Left lung (tissue), 10 donors: Measurements from ENCODE around the gene TMEM52B. TPM values are rescaled to one million over a fixed set of nuclear protein-coding genes. Genes with fewer than 3 reads are reported as not detected.
"Not testable (repeated sequence)": the region's sequence is repeated elsewhere in the genome, so short reads cannot be mapped to it uniquely, and the experiment has no call there.

Experiments used
- ATAC-seq: fragments of 200-7000 bp; cut with Tn5 transposase; one replicate; pipeline ENCODE4 v1.9.1; 2020; ENCODE audit warnings: moderate library complexity
- DNase-seq, 4 donors: peaks; one replicate each; pipeline ENCODE4 v3.0.0-alpha.2; 2013 to 2020
- H3K27ac ChIP-seq, 2 donors: fragments of 200-600 bp; sonication (generic) in 1 of 2; one replicate each; pipeline versions ENCODE4 v1.5.0 to v1.8.0; 2020 to 2021
- H3K27me3 ChIP-seq, 2 donors: fragments of 200-600 bp; sonication (generic) in 1 of 2; one replicate each; pipeline versions ENCODE4 v1.5.0 to v1.8.0; 2020 to 2021
- H3K36me3 ChIP-seq, 2 donors: fragments of 200-600 bp; sonication (generic) in 1 of 2; one replicate each; pipeline versions ENCODE4 v1.5.0 to v1.8.0; 2020 to 2021
- H3K4me1 ChIP-seq, 2 donors: fragments of 200-600 bp; one replicate each; pipeline ENCODE4 v1.8.0; 2021
- H3K4me3 ChIP-seq, 2 donors: fragments of 200-600 bp; sonication (generic) in 1 of 2; one replicate each; pipeline versions ENCODE4 v1.5.0 to v1.8.0; 2020 to 2021; ENCODE audit warnings: mild to moderate bottlenecking in 1 of 2
- H3K9me3 ChIP-seq, 2 donors: fragments of 200-600 bp; sonication (generic) in 1 of 2; one replicate each; pipeline versions ENCODE4 v1.5.0 to v1.8.0; 2020 to 2021
- intact Hi-C, 2 donors: fragments of 100-400 bp; cut with DNase I; formaldehyde crosslinking; loops; one replicate each; pipeline versions ENCODE4 v1.11.2 to v1.14.2; 2022
- polyA plus RNA-seq, 6 donors: library from polyadenylated mRNA; unstranded; fragments of 120-200 nt; gene quantifications; one replicate each; pipeline ENCODE4 v1.2.1, GENCODE V29; 2013; ENCODE audit not compliant: insufficient read length in 6 of 6
- total RNA-seq, 2 donors: library from RNA; stranded (reverse); fragmentation: NEBNext Ultra II Directional; extraction: Animal tissue kit (Norgen Biotek cat#: 25700); gene quantifications; one replicate each; pipeline ENCODE4 v1.2.1, GENCODE V29; 2021
- TF ChIP-seq, protein P1 (sequence below), 2 donors: fragments of 200-600 bp; sonication (generic) in 1 of 2; IDR thresholded peaks; one replicate each; pipeline versions ENCODE4 v1.5.0 to v1.8.0; 2021; ENCODE audit warnings: antibody characterized with exemption in 2 of 2
- donor health status: DM: no; HTN: yes; CAD: no.
- donor health status: DM: no; HTN: no; CAD: no.

The TMEM52B gene
- total and polyA plus RNA-seq, 8 donors: 0.31 to 2.0 (median 0.63) TPM

DNA sequence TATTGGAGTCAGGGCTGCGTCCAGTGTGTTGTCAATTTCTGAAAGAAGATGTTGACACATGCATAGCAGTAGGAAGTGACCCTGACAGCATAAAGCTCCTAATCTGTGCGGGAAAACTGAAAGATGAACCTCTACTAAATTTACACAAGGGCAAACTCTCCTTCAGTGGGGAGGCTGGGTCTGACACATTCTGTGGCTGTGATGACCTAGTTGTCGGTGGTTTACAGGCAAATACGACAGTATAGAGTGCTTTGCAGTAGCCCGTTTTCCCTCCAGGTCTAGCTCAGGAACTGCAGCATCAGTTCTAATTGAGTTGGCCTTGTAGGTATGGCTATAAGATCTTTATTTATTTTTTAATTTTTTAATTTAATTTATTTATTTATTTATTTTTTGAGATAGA, 19.0 kb downstream of the TMEM52B start:
- H3K4me3 ChIP-seq: no peak overlapping the region
- TF ChIP-seq, protein P1, sequence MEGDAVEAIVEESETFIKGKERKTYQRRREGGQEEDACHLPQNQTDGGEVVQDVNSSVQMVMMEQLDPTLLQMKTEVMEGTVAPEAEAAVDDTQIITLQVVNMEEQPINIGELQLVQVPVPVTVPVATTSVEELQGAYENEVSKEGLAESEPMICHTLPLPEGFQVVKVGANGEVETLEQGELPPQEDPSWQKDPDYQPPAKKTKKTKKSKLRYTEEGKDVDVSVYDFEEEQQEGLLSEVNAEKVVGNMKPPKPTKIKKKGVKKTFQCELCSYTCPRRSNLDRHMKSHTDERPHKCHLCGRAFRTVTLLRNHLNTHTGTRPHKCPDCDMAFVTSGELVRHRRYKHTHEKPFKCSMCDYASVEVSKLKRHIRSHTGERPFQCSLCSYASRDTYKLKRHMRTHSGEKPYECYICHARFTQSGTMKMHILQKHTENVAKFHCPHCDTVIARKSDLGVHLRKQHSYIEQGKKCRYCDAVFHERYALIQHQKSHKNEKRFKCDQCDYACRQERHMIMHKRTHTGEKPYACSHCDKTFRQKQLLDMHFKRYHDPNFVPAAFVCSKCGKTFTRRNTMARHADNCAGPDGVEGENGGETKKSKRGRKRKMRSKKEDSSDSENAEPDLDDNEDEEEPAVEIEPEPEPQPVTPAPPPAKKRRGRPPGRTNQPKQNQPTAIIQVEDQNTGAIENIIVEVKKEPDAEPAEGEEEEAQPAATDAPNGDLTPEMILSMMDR (IDR thresholded peaks at IDR 0.05): no peak
- no peaks in the 10 kb centered on the region for H3K36me3 ChIP-seq
- no peaks in the 10 kb centered on the region for H3K4me1 ChIP-seq
- H3K27me3 ChIP-seq: no peaks in the 10 kb centered on the region
- intact Hi-C loops: no loop called here
- H3K9me3 ChIP-seq: no peaks in the 10 kb centered on the region
- ATAC-seq (no peak), DNase-seq (no peak)
- no peak overlapping the region for H3K27ac ChIP-seq

DNA sequence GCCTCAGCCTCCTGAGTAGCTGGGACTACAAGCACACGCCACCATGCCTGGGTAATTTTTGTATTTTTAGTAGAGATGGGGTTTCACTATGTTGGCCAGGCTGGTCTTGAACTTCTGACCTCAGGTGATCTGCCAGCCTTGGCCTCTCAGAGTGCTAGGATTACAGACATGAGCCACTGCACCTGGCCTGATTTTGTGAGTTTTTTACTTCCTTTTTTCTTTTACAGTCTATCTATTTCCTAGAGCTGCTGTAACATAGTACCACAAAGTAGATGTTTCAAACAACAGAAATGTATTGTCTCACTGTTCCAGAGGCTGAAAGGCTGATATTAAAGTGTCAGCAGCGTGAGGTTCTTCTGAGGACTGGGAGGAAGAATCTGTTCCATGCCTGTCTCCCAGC, 25.7 kb downstream of the TMEM52B start:
- H3K9me3 ChIP-seq, H3K4me1 ChIP-seq, intact Hi-C loops, ATAC-seq, H3K36me3 ChIP-seq, H3K27ac ChIP-seq, DNase-seq, H3K27me3 ChIP-seq, H3K4me3 ChIP-seq: not testable (repeated sequence)

DNA sequence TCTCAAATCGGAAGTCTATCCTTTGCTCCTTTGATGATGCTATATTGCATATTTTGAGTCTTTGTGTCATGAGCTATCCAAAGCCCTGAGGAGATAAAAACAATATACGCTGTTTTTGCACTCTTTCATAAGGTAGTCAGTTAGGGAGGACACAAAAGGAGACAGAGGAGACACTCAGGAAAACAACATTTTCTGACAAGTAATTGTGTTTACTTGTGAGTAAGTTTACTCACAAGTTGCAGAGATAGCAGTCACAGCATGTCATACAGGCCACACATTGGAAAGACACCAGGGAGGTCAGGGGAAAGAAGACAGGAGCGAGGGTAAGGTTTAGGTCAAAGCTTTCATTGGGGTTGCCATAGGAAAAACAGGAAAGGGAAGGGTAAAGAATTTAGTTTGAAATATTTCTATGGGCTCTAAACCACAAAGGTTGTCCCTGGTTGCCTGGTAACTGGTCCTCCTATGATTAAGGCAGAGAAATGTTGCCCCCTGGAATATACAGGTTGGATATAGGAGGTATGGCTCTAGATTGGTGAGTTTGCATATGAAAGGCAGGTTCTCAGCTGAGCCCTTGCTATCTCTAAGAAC, 26.5 kb downstream of the TMEM52B start:
- Histone ChIP-seq H3K4me1 (no peaks in the 10 kb centered on the region), H3K36me3 (no peaks in the 10 kb centered on the region), H3K4me3 (no peak overlapping the region), H3K27me3 (no peaks in the 10 kb centered on the region), H3K9me3 (no peaks in the 10 kb centered on the region), H3K27ac (no peak overlapping the region)
- intact Hi-C loops: no loop called here
- no peak for ATAC-seq
- TF ChIP-seq, protein P1 (IDR thresholded peaks at IDR 0.05): no peak
- DNase-seq: no peak

DNA sequence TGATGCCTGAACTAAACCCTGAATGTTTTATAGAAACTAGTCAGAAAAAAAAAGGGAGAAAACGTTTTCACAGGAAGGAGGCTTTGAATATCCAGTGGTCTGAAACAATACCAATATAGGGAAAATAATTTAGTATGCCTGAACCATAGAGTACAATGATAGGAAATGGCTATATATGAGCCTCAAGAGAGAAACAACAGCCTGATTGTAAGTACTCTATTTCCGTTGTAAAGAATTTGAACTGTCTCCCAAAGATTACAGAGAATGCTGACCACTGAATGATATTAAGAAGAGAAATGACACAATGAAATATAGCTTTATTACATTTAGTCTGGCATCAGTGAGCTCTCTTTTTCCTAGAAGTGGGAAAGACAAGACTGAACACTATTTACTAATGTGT, 28.3 kb downstream of the TMEM52B start:
- intact Hi-C loops: no loop called here
- Histone ChIP-seq H3K27ac (no peak overlapping the region), H3K36me3 (no peaks in the 10 kb centered on the region), H3K9me3 (no peaks in the 10 kb centered on the region), H3K27me3 (no peaks in the 10 kb centered on the region), H3K4me3 (no peak overlapping the region), H3K4me1 (peaks cover 0 to 5% of the 10 kb centered on the region in 2 donors)
- no peak for DNase-seq
- TF ChIP-seq, protein P1 (IDR thresholded peaks at IDR 0.05): no peak
- no peak for ATAC-seq

DNA sequence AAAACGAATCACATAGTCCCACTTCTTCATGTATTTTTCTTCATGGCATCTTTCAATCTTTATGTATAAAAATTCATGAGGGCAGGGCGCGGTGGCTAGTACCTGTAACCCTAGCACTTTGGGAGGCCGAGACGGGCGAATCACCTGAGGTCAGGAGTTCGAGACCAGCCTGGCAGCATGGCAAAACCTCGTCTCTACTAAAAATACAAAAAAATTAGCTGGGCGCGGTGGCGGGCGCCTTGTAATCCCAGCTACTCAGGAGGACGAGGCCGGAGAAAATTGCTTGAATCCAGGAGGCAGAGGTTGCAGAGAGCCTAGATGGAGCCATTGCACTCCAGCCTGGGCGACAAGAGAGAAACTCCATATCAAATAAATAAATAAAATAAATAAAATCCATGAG, 31.4 kb downstream of the TMEM52B start:
- Histone ChIP-seq H3K9me3 (no peaks in the 10 kb centered on the region), H3K36me3 (no peaks in the 10 kb centered on the region), H3K27ac (no peak overlapping the region), H3K27me3 (no peaks in the 10 kb centered on the region), H3K4me1 (peaks cover 0 to 21% of the 10 kb centered on the region in 2 donors), H3K4me3 (no peak overlapping the region)
- ATAC-seq (no peak), DNase-seq (no peak)
- TF ChIP-seq, protein P1 (IDR thresholded peaks at IDR 0.05): no peak
- intact Hi-C loops: no loop called here
